Thyroid gland (tissue), 4 donors: ENCODE results near the gene OR8A1. TPM values are rescaled to one million over a fixed set of nuclear protein-coding genes. Genes with fewer than 3 reads are reported as not detected.

ENCODE experiments used
- DNase-seq, 2 donors: peaks; one replicate each; pipeline ENCODE4 v3.0.0-alpha.2; 2019
- H3K27ac ChIP-seq, 3 donors: fragments of 200-600 bp; sonication (generic); 1 replicate in 2 of 3; 2 replicates in 1 of 3; pipeline ENCODE4 v1.5.1; 2016 to 2019; ENCODE audit warnings: mild to moderate bottlenecking in 1 of 3, moderate library complexity in 1 of 3
- H3K27me3 ChIP-seq: fragments of 200-600 bp; sonication (generic); one replicate; pipeline ENCODE4 v1.5.1; 2019
- H3K36me3 ChIP-seq, 2 donors: fragments of 200-600 bp; sonication (generic); one replicate each; pipeline ENCODE4 v1.5.1; 2016 to 2019
- H3K4me1 ChIP-seq, 2 donors: fragments of 200-600 bp; sonication (generic); one replicate each; pipeline ENCODE4 v1.5.1; 2017 to 2019
- H3K4me3 ChIP-seq, 3 donors: fragments of 200-600 bp; sonication (generic); replicated peaks in 1 of 3; 1 replicate in 2 of 3; 2 replicates in 1 of 3; pipeline ENCODE4 v1.5.1; 2016; ENCODE audit warnings: mild to moderate bottlenecking in 1 of 3
- H3K9me3 ChIP-seq: fragments of 200-600 bp; sonication (generic); one replicate; pipeline ENCODE4 v1.5.1; 2017
- CTCF ChIP-seq, 6 experiments: fragments of 200-600 bp in 3 of 6; fragments of 450-650 bp in 3 of 6; sonication (generic) in 3 of 6; IDR thresholded peaks; one replicate each; pipeline ENCODE4 v1.5.1; 2016 to 2019; ENCODE audit warnings: antibody characterized with exemption in 6 of 6, mild to moderate bottlenecking in 2 of 6, inconsistent platforms in 1 of 6, moderate library complexity in 1 of 6
- POLR2A ChIP-seq, 2 donors: fragments of 450-650 bp; IDR thresholded peaks; one replicate each; pipeline ENCODE4 v1.6.1; 2017; ENCODE audit warnings: antibody characterized with exemption in 2 of 2, mild to moderate bottlenecking in 2 of 2, moderate library complexity in 1 of 2
- WGBS, 2 donors: methylation state at CpG; one replicate each; pipeline ENCODE4 v1.1.5; 2017; 5-methylcytosine and 5-hydroxymethylcytosine counted together
- intact Hi-C: fragments of 100-400 bp; cut with DNase I; formaldehyde crosslinking; loops from one replicate; pipeline ENCODE4 v1.15.1; 2023
- total RNA-seq, 4 donors: library from RNA; depleted of rRNA; stranded (reverse); fragments of >200 nt; gene quantifications; one replicate each; pipeline ENCODE4 v1.2.3, GENCODE V29; 2016

The OR8A1 gene
- total RNA-seq, 4 donors from 2014 or later: not detected

GRCh38 chr11:124586238-124586860, 16.6 kb downstream of the OR8A1 start:
- H3K27ac ChIP-seq: no peak overlapping the region
- no peaks in the 10 kb centered on the region for H3K36me3 ChIP-seq
- WGBS, 2 donors: 48% methylated on average over 3 of the region's 3 CpGs
- H3K4me1 ChIP-seq: no peaks in the 10 kb centered on the region
- H3K4me3 ChIP-seq: no peak overlapping the region
- no peaks in the 10 kb centered on the region for H3K27me3 ChIP-seq
- peak; percentile 64 to 76 for DNase-seq
- H3K9me3 ChIP-seq: no peaks in the 10 kb centered on the region
- TF ChIP-seq CTCF (IDR thresholded peaks at IDR 0.05) (peak in 4 of 6 experiments; percentile 43 to 57 (median 48)), POLR2A (IDR thresholded peaks at IDR 0.05) (no peak)
- intact Hi-C loops: no loop called here

- 41 to 47% methylated on average over 2 of the region's 2 CpGs for WGBS, 2 donors
- Histone ChIP-seq H3K27ac (no peak overlapping the region), H3K4me1 (no peaks in the 10 kb centered on the region), H3K27me3 (no peaks in the 10 kb centered on the region), H3K4me3 (no peak overlapping the region), H3K36me3 (no peaks in the 10 kb centered on the region), H3K9me3 (no peaks in the 10 kb centered on the region)
- no peak for TF ChIP-seq CTCF (IDR thresholded peaks at IDR 0.05)
- no peak for TF ChIP-seq POLR2A (IDR thresholded peaks at IDR 0.05)
- DNase-seq: no peak
- intact Hi-C loops: no loop called here
Measured at GRCh38 chr11:124591430-124591829, 21.6 kb downstream of the OR8A1 start.

GRCh38 chr11:124592627-124593026, 22.8 kb downstream of the OR8A1 start:
- H3K9me3 ChIP-seq: no peaks in the 10 kb centered on the region
- no peak for DNase-seq
- 90 to 91% methylated on average over 6 of the region's 6 CpGs for WGBS, 2 donors
- no peak for TF ChIP-seq CTCF (IDR thresholded peaks at IDR 0.05)
- no peak for TF ChIP-seq POLR2A (IDR thresholded peaks at IDR 0.05)
- H3K27me3 ChIP-seq: no peaks in the 10 kb centered on the region
- intact Hi-C loops: no loop called here
- no peaks in the 10 kb centered on the region for H3K4me1 ChIP-seq
- H3K4me3 ChIP-seq: no peak overlapping the region
- H3K36me3 ChIP-seq: no peaks in the 10 kb centered on the region
- no peak overlapping the region for H3K27ac ChIP-seq

GRCh38 chr11:124595302-124595701, 25.5 kb downstream of the OR8A1 start:
- TF ChIP-seq POLR2A (IDR thresholded peaks at IDR 0.05) (no peak), CTCF (IDR thresholded peaks at IDR 0.05) (no peak)
- WGBS, 2 donors: 97% methylated on average over 3 of the region's 3 CpGs
- no peak overlapping the region for H3K27ac ChIP-seq
- no peaks in the 10 kb centered on the region for H3K36me3 ChIP-seq
- DNase-seq: no peak
- H3K27me3 ChIP-seq: no peaks in the 10 kb centered on the region
- H3K4me1 ChIP-seq: no peaks in the 10 kb centered on the region
- intact Hi-C loops: no loop called here
- no peak overlapping the region for H3K4me3 ChIP-seq
- H3K9me3 ChIP-seq: no peaks in the 10 kb centered on the region

- Histone ChIP-seq H3K27me3 (no peaks in the 10 kb centered on the region), H3K27ac (no peak overlapping the region)
- intact Hi-C loops: no loop called here
Measured at GRCh38 chr11:124597626-124598025, 27.8 kb downstream of the OR8A1 start.

More at GRCh38 chr11:124597626-124598025, 27.8 kb downstream of the OR8A1 start:
- DNase-seq: no peak
- Histone ChIP-seq H3K4me3 (no peak overlapping the region), H3K36me3 (no peaks in the 10 kb centered on the region), H3K9me3 (no peaks in the 10 kb centered on the region), H3K4me1 (no peaks in the 10 kb centered on the region)
- TF ChIP-seq CTCF (IDR thresholded peaks at IDR 0.05) (no peak), POLR2A (IDR thresholded peaks at IDR 0.05) (no peak)
